OCI-LY3 (cell line): ENCODE measurements around the gene PSMA1.
"Not testable (repeated sequence)": the region's sequence is repeated elsewhere in the genome, so short reads cannot be mapped to it uniquely, and the experiment has no call there.

ENCODE experiments used
- CTCF ChIP-seq: fragments of 200-600, 300-600 bp; sonication (generic); IDR thresholded peaks from 2 replicates; pipeline ENCODE4 v1.5.1; 2014; ENCODE audit warnings: antibody characterized with exemption, low read length, low read depth
- EZH2phosphoT487 ChIP-seq: fragments of 200-600 bp; shearing (Covaris generic); IDR thresholded peaks from 2 replicates; pipeline ENCODE4 v1.6.1; 2018; ENCODE audit warnings: antibody characterized with exemption, mixed run types, low read depth

DNA sequence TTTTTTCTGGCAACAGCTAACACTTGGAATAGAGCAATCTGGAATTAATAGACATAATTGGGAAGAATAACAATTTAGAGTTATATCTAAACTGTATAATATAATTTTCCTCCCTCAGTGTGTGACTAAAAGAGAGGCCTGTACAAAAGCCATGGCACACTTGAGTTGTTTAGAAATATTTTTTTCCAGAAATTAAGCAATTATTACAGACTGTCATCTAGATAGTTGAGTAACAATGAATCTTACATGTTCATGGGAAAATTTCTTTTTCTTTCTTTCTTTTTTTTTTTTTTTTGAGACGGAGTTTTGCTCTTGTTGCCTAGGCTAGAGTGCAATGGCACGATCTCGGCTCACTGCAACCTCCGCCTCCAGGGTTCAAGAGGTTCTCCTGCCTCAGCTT is 15.0 kb upstream of the PSMA1 start:
- TF ChIP-seq CTCF, EZH2phosphoT487: not testable (repeated sequence)
